Activated CD8-positive, alpha-beta memory T cell treated with anti-CD3 and anti-CD28 coated beads for 4 hours (primary cell): ENCODE results near the gene RETSAT.
"Not testable (repeated sequence)": the region's sequence is repeated elsewhere in the genome, so short reads cannot be mapped to it uniquely, and the experiment has no call there.

Experiments
- DNase-seq, 2 donors: peaks; one replicate each; pipeline ENCODE4 v3.0.0-alpha.2; 2020; ENCODE audit warnings: low read depth in 2 of 2

The RETSAT gene

DNA sequence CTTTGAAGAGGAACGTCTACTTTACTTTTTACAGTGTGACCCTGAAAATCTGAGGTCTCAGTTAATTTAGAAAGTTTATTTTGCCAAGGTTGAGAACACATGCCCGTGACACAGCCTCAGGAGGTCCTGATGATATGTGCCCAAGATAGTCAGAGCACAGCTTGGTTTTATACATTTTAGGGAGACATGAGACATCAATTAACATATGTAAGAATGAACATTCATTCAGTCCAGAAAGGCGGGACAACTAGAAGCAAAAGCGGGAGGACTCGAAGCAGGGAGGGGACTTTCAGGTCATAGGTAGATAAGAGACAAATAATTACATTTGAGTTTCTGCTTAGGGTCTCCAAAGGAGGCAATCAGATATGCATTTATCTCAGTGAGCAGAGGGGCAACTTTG, 23.9 kb upstream of the RETSAT start:
- no peak for DNase-seq

- DNase-seq, result no peak
Observed at GRCh38 chr2:85377083-85377482, 22.8 kb upstream of the RETSAT start.

DNA sequence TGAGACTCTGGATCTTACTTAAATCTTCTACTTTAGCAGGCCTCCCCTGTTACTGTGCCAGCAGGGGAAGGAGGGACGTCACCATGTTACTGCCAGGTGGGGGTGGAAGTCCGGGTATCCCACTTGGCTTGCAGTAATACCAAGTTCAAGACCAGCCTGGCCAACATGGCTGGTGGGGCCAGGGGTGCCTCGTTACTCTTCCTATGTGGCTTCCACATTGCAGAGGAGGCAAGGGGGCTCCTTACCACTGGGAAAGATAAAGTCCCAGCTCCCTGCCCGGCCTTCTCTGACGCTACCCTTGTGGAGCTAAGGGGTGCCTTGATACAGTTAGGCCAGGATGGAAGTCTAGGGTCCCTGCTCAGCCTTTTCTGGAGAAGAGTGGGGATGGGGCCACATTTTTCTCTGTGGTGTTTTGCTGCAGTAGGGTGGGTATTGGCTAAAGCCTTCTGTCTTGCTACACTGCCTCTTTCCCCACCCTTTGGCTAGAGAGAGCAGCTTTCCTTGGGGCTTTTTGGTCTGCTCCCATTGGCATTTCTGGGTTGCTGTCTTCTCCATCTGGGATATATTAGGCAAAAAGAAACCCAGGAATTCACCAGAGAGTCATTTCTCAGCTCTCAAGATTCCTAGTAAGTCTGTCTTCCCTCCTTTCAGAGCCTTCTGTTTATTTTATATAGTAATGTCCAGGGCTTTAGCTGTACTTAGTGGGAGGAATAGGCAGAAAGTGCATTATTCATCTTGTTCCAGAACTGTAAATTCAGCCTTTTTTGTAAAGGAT, 22.1 kb upstream of the RETSAT start:
- DNase-seq, result no peak

DNA sequence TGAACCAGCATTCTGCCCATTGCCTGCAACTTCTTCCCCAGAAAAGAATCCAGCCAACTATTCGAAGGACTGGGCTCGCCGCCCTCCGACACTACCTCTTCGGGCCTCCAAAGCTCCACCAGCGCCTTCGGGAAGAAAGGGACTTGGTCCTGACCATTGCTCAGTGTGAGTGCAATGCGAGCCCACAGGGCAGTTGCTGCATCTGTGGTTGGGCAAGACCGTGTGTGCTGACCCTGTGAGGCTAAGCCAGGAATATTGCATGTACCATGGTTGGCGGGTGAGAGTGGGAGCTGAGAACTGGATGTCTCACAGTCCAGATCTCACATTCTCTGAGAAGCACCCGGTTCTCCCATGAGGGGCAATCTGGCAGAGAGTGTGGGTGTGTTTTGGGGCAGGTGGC, 16.7 kb upstream of the RETSAT start:
- DNase-seq, result no peak

DNA sequence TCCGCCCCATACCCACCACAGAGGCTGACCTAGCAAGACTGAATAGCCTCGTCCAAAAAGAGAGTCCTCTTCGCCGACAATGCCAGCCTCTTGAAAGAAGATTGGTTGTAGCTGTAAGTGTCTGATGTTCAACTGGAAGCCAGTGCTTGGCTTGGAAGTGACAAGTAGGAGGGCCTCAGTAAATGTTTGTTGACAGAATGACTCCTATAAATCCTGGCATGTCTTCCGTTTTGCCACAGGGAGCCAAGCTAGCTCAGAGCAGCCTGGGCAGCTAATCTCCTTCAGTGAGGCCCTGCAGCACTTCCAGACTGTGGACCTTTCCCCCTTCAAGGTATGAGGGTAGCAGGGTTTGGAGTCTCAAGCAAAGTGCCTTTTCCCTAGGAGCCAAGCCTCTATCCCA, 15.2 kb upstream of the RETSAT start:
- no peak for DNase-seq

DNA sequence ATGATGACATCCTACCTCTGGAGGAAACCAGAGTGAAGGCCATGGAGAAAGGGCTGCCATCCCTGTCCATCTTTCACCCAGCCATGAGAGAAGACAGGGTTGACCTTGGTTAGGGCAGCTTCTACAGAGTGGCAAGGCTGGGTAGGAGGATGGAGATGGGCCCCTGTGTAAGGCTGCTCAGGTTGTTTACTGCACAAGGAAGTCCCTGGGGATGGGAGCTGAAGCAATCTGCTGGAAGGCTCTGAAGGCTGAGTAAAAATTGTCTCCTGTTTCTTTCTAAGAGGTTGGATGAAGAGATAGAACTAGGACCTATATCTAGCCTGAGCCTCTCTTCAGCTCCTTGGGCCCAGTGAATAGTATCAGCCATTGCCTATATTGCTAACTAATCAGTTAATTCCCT, 14.6 kb upstream of the RETSAT start:
- no peak for DNase-seq

- DNase-seq, result no peak
Observed at GRCh38 chr2:85367180-85367579, 12.9 kb upstream of the RETSAT start.

GRCh38 chr2:85362653-85363387, 8.5 kb upstream of the RETSAT start:
- not testable (repeated sequence) for DNase-seq

- DNase-seq, result no peak
Observed at GRCh38 chr2:85357736-85358135, 3.4 kb upstream of the RETSAT start.

- no peak for DNase-seq
Observed at GRCh38 chr2:85356186-85356585, 1.9 kb upstream of the RETSAT start.

DNA sequence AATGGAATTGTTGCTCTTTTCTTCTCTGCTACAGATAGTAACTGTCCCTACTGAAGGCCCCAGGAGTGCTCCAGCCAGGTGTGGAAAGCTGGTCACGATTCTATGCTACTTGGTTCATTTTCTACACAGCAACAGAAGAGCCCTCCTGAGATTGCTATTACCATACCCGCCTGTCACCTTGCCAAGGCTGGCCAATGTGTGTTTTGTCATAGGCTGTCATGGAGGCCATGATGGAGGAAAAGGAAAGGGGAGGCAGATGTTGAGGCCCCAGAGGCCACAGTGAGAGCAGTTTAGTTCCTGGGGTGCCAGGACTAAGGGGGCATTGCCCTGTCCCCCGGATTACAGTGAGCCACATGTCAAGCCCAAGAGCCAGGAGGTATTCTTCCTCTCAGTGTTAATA, 1.2 kb upstream of the RETSAT start:
- no peak for DNase-seq

- DNase-seq, result no peak
Observed at GRCh38 chr2:85355073-85355410, 714 bp upstream of the RETSAT start.

DNA sequence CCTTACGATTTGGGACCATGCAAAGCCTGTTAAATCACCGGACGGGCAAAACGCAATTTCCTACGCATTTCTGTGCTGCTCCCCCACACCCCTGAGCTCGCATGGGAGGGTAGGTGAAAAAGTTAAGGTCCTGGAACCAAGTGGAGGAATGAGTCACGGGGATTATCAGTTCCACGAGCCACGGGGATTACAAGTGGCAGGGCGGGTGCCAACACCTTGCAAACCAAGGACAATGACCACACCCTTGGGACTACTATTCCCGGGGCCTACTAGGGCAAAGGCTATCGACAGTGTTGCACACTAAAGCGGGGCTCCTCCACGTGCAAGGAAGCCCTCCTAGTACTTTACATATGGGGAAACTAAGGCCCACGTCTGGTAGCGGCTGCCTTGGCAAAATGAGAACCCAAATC, 447 bp downstream of the RETSAT start:
- DNase-seq, result no peak

- no peak for DNase-seq
Observed at GRCh38 chr2:85347599-85347998, 6.7 kb downstream of the RETSAT start.

DNA sequence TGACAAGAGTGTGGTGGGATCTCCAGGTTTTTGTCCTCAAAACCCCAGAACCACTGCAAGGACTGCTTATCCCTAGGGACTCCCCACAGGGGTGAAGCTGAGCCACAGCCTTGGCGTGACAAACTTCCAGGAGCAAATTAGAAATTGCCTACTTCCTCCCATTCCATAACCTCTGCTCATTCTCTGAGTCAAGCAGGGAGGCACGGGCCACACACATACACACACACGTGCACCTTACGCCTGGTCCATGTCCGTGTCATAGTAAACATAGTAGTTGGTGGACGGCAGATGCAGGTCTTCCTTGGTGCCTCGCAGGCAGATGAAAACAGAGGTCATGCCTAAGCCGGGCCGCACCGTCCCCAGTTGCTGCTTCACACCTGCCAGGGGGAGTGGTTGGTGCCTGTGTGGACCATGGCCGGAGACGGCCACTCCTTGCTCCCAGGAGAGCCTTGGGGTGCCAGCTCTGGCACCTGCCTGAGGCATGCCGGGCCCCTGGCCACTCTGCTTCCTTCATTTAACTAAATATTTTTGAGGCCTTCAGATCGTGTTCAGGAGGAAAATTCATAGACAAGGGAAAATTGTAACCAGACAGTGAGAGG, 9.9 kb downstream of the RETSAT start:
- DNase-seq, result no peak

- not testable (repeated sequence) for DNase-seq
Observed at GRCh38 chr2:85343207-85343895, 11.0 kb downstream of the RETSAT start.

DNA sequence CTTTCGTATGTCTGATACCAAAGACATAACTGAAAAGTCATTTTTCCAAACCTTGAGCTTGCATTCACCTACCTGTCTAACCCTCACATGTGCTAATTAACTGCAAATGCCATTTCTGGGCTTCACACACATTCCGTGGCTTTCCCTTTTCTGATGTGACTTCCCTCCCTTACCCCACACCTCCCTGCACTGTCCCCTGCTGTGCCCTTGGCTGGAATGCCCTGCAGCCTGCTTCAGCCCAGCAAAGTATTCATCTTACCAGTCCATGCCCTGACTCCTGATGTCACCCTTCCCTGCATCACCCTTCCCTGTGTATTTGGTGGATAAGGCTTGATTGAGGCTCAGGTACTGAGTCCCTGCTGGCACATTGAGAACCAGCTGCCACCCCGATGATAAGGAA, 12.2 kb downstream of the RETSAT start:
- no peak for DNase-seq

DNA sequence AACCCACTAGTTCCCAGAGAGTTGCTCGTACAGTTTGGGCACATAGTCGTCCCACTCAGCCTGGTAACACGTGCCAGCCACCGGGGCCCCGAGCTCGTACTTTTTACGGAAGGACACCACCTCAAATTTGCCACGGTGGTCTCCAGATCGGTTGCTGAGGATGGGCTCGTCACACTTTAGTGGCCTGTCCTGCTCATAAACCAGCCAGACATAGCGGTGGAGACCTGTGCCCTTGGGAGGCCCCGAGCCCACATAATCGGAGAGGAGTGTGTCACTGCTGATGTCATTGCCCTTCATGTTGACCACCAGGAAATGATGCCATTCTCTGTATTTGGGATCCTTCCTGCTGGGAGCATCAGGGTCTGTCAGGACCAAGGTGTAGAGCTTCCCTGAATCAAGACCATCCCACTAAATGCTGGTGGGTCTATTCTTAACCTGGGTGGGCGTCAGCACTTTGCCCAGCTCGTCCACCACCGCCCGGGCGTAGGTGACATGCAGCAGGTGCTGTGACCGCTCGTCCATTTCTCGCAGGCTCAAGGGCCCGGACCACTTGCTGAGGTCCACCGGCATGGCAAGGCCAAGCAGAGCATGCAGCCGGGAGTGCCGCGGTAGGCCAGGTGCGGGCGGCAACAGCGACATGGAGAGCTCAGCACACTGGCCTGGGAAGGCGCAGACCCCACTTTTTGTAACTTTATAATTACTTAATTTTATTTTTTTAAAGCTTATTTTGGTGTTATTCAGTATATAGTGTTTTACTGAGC, 12.9 kb downstream of the RETSAT start:
- no peak for DNase-seq

- DNase-seq, result no peak
Observed at GRCh38 chr2:85340034-85340892, 14.1 kb downstream of the RETSAT start.

- DNase-seq, result no peak
Observed at GRCh38 chr2:85334928-85335327, 19.4 kb downstream of the RETSAT start.

DNA sequence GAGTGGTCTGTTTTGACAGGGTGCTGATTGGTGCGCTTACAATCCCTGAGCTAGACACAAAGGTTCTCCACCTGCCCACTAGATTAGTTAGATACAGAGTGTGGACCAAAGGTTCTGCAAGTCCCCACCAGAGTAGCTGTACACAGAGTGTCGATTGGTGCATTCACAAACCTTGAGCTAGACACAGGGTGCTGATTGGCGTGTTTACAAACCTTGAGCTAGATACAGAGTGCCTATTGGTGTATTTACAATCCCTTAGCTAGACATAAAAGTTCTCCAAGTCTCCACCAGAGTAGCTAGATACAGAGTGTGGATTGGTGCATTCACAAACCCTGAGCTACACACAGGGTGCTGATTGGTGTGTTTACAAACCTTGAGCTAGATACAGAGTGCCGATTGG, 20.5 kb downstream of the RETSAT start:
- DNase-seq, result not testable (repeated sequence)
